Adrenal gland (tissue), 5 donors: ENCODE results near the gene UBE2B.

Source experiments
- POLR2A ChIP-seq, 2 donors: fragments of 450-650 bp; IDR thresholded peaks; one replicate each; pipeline ENCODE4 v1.6.1; 2017; ENCODE audit warnings: antibody characterized with exemption in 2 of 2, mild to moderate bottlenecking in 2 of 2, moderate library complexity in 1 of 2
- TF ChIP-seq, protein P1 (sequence below), 6 experiments: fragments of 450-650 bp in 4 of 6; fragments of 200-600 bp in 2 of 6; sonication (generic) in 1 of 6; IDR thresholded peaks; 1 replicate in 5 of 6; 2 replicates in 1 of 6; pipeline versions ENCODE4 v1.5.1 to v1.8.0; 2016 to 2021; ENCODE audit warnings: antibody characterized with exemption in 6 of 6, mild to moderate bottlenecking in 2 of 6, moderate library complexity in 1 of 6
- donor health status: DM: no; HTN: no; CAD: no.

DNA sequence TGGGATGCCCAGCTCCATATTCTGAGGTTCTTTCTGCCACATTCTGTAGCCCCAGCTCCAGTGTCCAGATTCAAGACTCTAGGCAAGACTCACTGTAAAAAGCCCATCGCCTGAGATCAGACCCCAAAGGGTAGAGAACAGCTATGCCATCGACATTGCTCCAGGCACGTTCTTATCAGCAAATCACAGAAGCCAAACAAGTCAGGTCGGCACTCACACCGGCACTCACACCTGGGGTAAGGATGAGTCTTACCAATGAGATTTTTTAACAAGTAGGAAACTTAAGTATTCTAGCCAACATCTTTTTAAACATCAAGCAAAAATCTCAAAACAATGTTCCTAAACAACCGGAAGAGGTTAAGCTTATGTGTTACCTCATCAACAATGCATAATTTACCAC is 38.0 kb downstream of the UBE2B start:
- TF ChIP-seq, protein P1, sequence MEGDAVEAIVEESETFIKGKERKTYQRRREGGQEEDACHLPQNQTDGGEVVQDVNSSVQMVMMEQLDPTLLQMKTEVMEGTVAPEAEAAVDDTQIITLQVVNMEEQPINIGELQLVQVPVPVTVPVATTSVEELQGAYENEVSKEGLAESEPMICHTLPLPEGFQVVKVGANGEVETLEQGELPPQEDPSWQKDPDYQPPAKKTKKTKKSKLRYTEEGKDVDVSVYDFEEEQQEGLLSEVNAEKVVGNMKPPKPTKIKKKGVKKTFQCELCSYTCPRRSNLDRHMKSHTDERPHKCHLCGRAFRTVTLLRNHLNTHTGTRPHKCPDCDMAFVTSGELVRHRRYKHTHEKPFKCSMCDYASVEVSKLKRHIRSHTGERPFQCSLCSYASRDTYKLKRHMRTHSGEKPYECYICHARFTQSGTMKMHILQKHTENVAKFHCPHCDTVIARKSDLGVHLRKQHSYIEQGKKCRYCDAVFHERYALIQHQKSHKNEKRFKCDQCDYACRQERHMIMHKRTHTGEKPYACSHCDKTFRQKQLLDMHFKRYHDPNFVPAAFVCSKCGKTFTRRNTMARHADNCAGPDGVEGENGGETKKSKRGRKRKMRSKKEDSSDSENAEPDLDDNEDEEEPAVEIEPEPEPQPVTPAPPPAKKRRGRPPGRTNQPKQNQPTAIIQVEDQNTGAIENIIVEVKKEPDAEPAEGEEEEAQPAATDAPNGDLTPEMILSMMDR (IDR thresholded peaks at IDR 0.05), result no peak
- TF ChIP-seq POLR2A (IDR thresholded peaks at IDR 0.05), result no peak
